Uterus (tissue), 2 donors: Measurements from ENCODE around the gene RETSAT.

Experiments used
- POLR2A ChIP-seq, 2 donors: fragments of 450-650 bp; IDR thresholded peaks; one replicate each; pipeline ENCODE4 v1.6.1; 2016; ENCODE audit warnings: antibody characterized with exemption in 2 of 2, mild to moderate bottlenecking in 1 of 2, moderate library complexity in 1 of 2
- TF ChIP-seq, protein P1 (sequence below), 4 experiments: fragments of 200-600 bp in 2 of 4; fragments of 450-650 bp in 2 of 4; sonication (generic) in 2 of 4; IDR thresholded peaks; one replicate each; pipeline ENCODE4 v1.5.1; 2016 to 2019; ENCODE audit warnings: antibody characterized with exemption in 4 of 4, mild to moderate bottlenecking in 2 of 4, moderate library complexity in 1 of 4

DNA sequence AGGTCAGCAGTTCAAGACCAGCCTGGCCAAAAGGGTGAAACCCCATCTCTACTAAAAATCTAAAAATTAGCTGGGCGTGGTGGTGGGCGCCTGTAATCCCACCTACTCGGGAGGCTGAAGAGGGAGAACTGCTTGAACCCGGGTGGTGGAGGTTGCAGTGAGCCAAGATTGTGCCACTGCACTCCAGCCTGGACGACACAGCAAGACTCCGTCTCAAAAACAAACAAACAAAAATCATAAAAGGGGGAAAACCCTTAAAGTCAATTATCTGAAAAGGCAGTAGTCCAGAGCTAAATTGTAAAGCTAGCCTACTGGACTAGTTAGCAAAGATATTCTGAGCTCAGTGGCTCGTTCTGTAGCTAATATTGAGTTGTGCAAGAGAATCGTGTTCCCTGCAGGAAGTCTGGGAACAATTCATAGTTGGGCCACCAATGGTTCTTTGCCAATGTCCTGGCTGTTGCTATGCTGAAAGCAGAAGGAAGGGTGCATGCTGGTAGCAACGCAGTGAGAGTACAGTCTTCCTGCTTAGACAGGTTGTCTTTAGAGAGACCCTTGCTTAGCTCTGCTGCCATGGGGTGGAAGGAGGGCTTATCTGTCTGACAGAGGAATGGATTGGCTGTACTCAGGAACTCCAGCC lies 30.9 kb downstream of the RETSAT start:
- TF ChIP-seq, protein P1, sequence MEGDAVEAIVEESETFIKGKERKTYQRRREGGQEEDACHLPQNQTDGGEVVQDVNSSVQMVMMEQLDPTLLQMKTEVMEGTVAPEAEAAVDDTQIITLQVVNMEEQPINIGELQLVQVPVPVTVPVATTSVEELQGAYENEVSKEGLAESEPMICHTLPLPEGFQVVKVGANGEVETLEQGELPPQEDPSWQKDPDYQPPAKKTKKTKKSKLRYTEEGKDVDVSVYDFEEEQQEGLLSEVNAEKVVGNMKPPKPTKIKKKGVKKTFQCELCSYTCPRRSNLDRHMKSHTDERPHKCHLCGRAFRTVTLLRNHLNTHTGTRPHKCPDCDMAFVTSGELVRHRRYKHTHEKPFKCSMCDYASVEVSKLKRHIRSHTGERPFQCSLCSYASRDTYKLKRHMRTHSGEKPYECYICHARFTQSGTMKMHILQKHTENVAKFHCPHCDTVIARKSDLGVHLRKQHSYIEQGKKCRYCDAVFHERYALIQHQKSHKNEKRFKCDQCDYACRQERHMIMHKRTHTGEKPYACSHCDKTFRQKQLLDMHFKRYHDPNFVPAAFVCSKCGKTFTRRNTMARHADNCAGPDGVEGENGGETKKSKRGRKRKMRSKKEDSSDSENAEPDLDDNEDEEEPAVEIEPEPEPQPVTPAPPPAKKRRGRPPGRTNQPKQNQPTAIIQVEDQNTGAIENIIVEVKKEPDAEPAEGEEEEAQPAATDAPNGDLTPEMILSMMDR (IDR thresholded peaks at IDR 0.05): no peak
- TF ChIP-seq POLR2A (IDR thresholded peaks at IDR 0.05): no peak
